Upper lobe of right lung (tissue), 1 donor: ENCODE results near the gene CRKL. TPM values are rescaled to one million over a fixed set of nuclear protein-coding genes. Genes with fewer than 3 reads are reported as not detected.

ENCODE experiments used
- ATAC-seq: fragments of 200-7000 bp; cut with Tn5 transposase; one replicate; pipeline ENCODE4 v1.9.1; 2020; ENCODE audit warnings: mild to moderate bottlenecking, moderate library complexity
- DNase-seq: peaks from one replicate; pipeline ENCODE4 v3.0.0-alpha.2; 2020
- H3K27ac ChIP-seq: fragments of 200-600 bp; one replicate; pipeline ENCODE4 v1.8.0; 2022
- H3K27me3 ChIP-seq: fragments of 200-600 bp; one replicate; pipeline ENCODE4 v1.8.0; 2022; ENCODE audit warnings: mild to moderate bottlenecking
- H3K36me3 ChIP-seq: fragments of 200-600 bp; one replicate; pipeline ENCODE4 v1.8.0; 2022
- H3K4me1 ChIP-seq: fragments of 200-600 bp; one replicate; pipeline ENCODE4 v1.8.0; 2022
- H3K4me3 ChIP-seq: fragments of 200-600 bp; one replicate; pipeline ENCODE4 v1.8.0; 2022; ENCODE audit warnings: mild to moderate bottlenecking
- H3K9me3 ChIP-seq: fragments of 200-600 bp; one replicate; pipeline ENCODE4 v1.8.0; 2022
- intact Hi-C: fragments of 100-400 bp; cut with DNase I; formaldehyde crosslinking; loops from one replicate; pipeline ENCODE4 v1.11.0; 2022
- total RNA-seq: library from RNA; stranded (reverse); fragmentation: NEBNext Ultra II Directional; extraction: Animal tissue kit (Norgen Biotek cat#: 25700); gene quantifications from one replicate; pipeline ENCODE4 v1.2.1, GENCODE V29; 2021
- TF ChIP-seq, protein P1 (sequence below): fragments of 200-600 bp; IDR thresholded peaks from one replicate; pipeline ENCODE4 v1.8.0; 2022; ENCODE audit warnings: antibody characterized with exemption
- donor health status: DM: no; HTN: yes; CAD: no; lungs with severe emphysema.

The CRKL gene
- total RNA-seq, 1 donor from 2014 or later, result 60.8 TPM

- intact Hi-C loops, result no loop called here
Measured at GRCh38 chr22:20918663-20919218, 1.5 kb downstream of the CRKL start.

GRCh38 chr22:20919718-20920117, 2.5 kb downstream of the CRKL start:
- ATAC-seq (no peak), DNase-seq (no peak)
- Histone ChIP-seq H3K27ac (no peak overlapping the region), H3K36me3 (no peaks in the 10 kb centered on the region), H3K4me3 (peak overlapping the region; percentile 73), H3K27me3 (no peaks in the 10 kb centered on the region), H3K9me3 (no peaks in the 10 kb centered on the region), H3K4me1 (peaks cover 16% of the 10 kb centered on the region)
- TF ChIP-seq, protein P1, sequence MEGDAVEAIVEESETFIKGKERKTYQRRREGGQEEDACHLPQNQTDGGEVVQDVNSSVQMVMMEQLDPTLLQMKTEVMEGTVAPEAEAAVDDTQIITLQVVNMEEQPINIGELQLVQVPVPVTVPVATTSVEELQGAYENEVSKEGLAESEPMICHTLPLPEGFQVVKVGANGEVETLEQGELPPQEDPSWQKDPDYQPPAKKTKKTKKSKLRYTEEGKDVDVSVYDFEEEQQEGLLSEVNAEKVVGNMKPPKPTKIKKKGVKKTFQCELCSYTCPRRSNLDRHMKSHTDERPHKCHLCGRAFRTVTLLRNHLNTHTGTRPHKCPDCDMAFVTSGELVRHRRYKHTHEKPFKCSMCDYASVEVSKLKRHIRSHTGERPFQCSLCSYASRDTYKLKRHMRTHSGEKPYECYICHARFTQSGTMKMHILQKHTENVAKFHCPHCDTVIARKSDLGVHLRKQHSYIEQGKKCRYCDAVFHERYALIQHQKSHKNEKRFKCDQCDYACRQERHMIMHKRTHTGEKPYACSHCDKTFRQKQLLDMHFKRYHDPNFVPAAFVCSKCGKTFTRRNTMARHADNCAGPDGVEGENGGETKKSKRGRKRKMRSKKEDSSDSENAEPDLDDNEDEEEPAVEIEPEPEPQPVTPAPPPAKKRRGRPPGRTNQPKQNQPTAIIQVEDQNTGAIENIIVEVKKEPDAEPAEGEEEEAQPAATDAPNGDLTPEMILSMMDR, result no peak
- intact Hi-C loops, result no loop called here

More at GRCh38 chr22:20918663-20919218, 1.5 kb downstream of the CRKL start:
- Histone ChIP-seq H3K36me3 (no peaks in the 10 kb centered on the region), H3K27me3 (no peaks in the 10 kb centered on the region), H3K9me3 (no peaks in the 10 kb centered on the region), H3K4me3 (peak overlapping the region; percentile 73), H3K4me1 (peaks cover 16% of the 10 kb centered on the region), H3K27ac (peak overlapping the region; percentile 44)
- TF ChIP-seq, protein P1, result no peak
- DNase-seq (peak; percentile 38), ATAC-seq (no peak)

- TF ChIP-seq, protein P1, result no peak
- Histone ChIP-seq H3K27me3 (no peaks in the 10 kb centered on the region), H3K27ac (no peak overlapping the region), H3K4me1 (peaks cover 23% of the 10 kb centered on the region), H3K4me3 (peak overlapping the region; percentile 73), H3K9me3 (no peaks in the 10 kb centered on the region), H3K36me3 (no peaks in the 10 kb centered on the region)
- intact Hi-C loops, result no loop called here
- ATAC-seq (no peak), DNase-seq (no peak)
Measured at GRCh38 chr22:20920881-20921203, 3.6 kb downstream of the CRKL start.

DNA sequence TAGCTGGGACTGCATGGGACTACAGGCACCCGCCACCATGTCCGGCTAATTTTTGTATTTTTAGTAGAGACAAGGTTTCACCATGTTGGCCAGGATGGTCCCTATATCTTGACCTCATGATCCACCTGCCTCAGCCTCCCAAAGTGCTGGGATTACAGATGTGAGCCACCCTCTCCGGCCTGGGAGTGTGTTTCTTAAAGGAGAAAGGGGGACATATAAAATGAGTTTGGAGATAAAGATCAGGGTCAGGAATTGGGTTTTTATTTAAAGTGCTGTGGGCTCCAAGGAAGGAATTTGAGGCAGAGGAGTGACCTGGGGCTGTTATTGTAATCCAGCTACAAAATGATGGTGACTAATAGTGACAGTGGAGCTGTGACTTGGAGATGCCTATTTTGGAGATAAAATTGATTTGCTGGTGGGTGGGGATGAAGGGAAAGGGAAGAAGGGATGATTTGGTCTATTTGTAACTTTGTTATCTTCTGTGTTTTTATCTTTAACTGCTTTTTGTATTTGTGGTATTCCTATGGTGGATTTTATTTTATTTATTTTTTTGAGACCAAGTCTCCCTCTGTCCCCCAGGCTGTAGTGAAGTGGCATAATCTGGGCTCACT, 5.0 kb downstream of the CRKL start:
- TF ChIP-seq, protein P1, result no peak
- Histone ChIP-seq H3K27me3 (no peaks in the 10 kb centered on the region), H3K9me3 (no peaks in the 10 kb centered on the region), H3K4me3 (no peak overlapping the region), H3K36me3 (no peaks in the 10 kb centered on the region), H3K27ac (no peak overlapping the region), H3K4me1 (peaks cover 24% of the 10 kb centered on the region)
- DNase-seq (no peak), ATAC-seq (no peak)
- intact Hi-C loops, result no loop called here

GRCh38 chr22:20926243-20926642, 9.0 kb downstream of the CRKL start:
- DNase-seq (no peak), ATAC-seq (no peak)
- Histone ChIP-seq H3K27me3 (no peaks in the 10 kb centered on the region), H3K36me3 (no peaks in the 10 kb centered on the region), H3K4me1 (peaks cover 16% of the 10 kb centered on the region), H3K4me3 (no peak overlapping the region), H3K27ac (no peak overlapping the region), H3K9me3 (no peaks in the 10 kb centered on the region)
- intact Hi-C loops, result no loop called here
- TF ChIP-seq, protein P1, result no peak
